GM10266 (cell line): ENCODE data around the gene ALOX5.
"Not testable (repeated sequence)": the region's sequence is repeated elsewhere in the genome, so short reads cannot be mapped to it uniquely, and the experiment has no call there.

Source experiments
- DNase-seq: peaks from one replicate; pipeline ENCODE4 v3.0.0; 2012; ENCODE audit errors: extremely low spot score
- CTCF ChIP-seq: IDR thresholded peaks from 2 replicates; pipeline ENCODE4 v1.5.1; 2012; ENCODE audit warnings: mild to moderate bottlenecking, low read depth; ENCODE audit not compliant: control insufficient read depth, insufficient read depth; ENCODE audit errors: missing control alignments

Gene ALOX5

GRCh38 chr10:45403151-45403550, 29.1 kb downstream of the ALOX5 start:
- DNase-seq: no peak
- TF ChIP-seq CTCF: no peak

GRCh38 chr10:45404087-45404769, 30.2 kb downstream of the ALOX5 start:
- TF ChIP-seq CTCF: no peak
- DNase-seq: no peak

- DNase-seq: no peak
- no peak for TF ChIP-seq CTCF
Measured at GRCh38 chr10:45404770-45405120, 30.7 kb downstream of the ALOX5 start.

- DNase-seq: no peak
- no peak for TF ChIP-seq CTCF
Measured at GRCh38 chr10:45407542-45407941, 33.5 kb downstream of the ALOX5 start.

- no peak for DNase-seq
- TF ChIP-seq CTCF: no peak
Measured at GRCh38 chr10:45408421-45409319, 34.7 kb downstream of the ALOX5 start.

GRCh38 chr10:45409347-45409746, 35.3 kb downstream of the ALOX5 start:
- DNase-seq: not testable (repeated sequence)

- no peak for DNase-seq
- no peak for TF ChIP-seq CTCF
Measured at GRCh38 chr10:45409782-45410181, 35.8 kb downstream of the ALOX5 start.
